Measurements from ENCODE around the gene ANP32E.
A peak's percentile ranks its signal among the peaks of the same experiment; 100 is the strongest.

- TF ChIP-seq CTCF (IDR thresholded peaks at IDR 0.05) (no peak), RXRA (IDR thresholded peaks at IDR 0.05; ENCODE audit: borderline replicate concordance, low read depth) (no peak), RFX5 (IDR thresholded peaks at IDR 0.05; ENCODE audit: low read length) (0 out of 2 replicates have a peak, but pooled peaks have one; percentile 52), MAX (IDR thresholded peaks at IDR 0.05; ENCODE audit: low read depth) (no peak; the same call in none of the 2 replicates), ELF1 (IDR thresholded peaks at IDR 0.05) (no peak), RAD21 (IDR thresholded peaks at IDR 0.05; ENCODE audit: low read length) (no peak), SMC3 (IDR thresholded peaks at IDR 0.05; ENCODE audit: low read depth, low read length) (no peak), EP300 (IDR thresholded peaks at IDR 0.05; ENCODE audit: borderline replicate concordance in 1 of 2, low read depth in 1 of 2, low read length in 1 of 2) (no peak), PBX3 (IDR thresholded peaks at IDR 0.05) (no peak)
Observed at GRCh38 chr1:150281758-150282557, 46.0 kb upstream of the ANP32E start, which contains the start of gene CIART.

Data from SK-N-SH (cell line).